Hematopoietic multipotent progenitor cell (in vitro differentiated cells): ENCODE results near the gene EBLN1. TPM values are rescaled to one million over a fixed set of nuclear protein-coding genes. Genes with fewer than 3 reads are reported as not detected.

Experiments used
- total RNA-seq: library from RNA; depleted of rRNA; stranded (reverse); fragments of >200 nt; gene quantifications from one replicate; pipeline ENCODE4 v1.2.3, GENCODE V29; 2012

EBLN1 gene
- total RNA-seq, 1 donor = not detected

Other genes starting within 250 kb of the EBLN1 start
- 133 TPM for gene DNAJC1, start 214.3 kb downstream of the EBLN1 start, total RNA-seq
- 19.7 TPM for gene COMMD3, start 98.4 kb upstream of the EBLN1 start, total RNA-seq
- 53.3 TPM for gene BMI1, start 103.1 kb upstream of the EBLN1 start, total RNA-seq
- gene SPAG6, start 127.5 kb upstream of the EBLN1 start, total RNA-seq = 3.2 TPM